K562 (cell line): ENCODE data around the gene PI4KA. TPM values are rescaled to one million over a fixed set of nuclear protein-coding genes. Genes with fewer than 3 reads are reported as not detected.

ENCODE experiments used
- ATAC-seq: fragments of 200-7000 bp; cut with Tn5 transposase; 3 replicates; pipeline ENCODE4 v1.9.1; 2020; ENCODE audit warnings: moderate library complexity
- BruUV-seq: library from RNA; stranded (reverse); fragments of 400-500 nt; replicated peaks from 2 replicates; lab custom pipeline; 2021; lab: Mats Ljungman, UMichigan
- CTCF ChIA-PET: fragments of 300-600 bp; formaldehyde crosslinking; extraction: SDS; loops from one replicate; lab custom pipeline; 2021; ENCODE audit warnings: low intra/inter-chr PET ratio; lab: Yijun Ruan, JAX
- POLR2A ChIA-PET: fragments of 300-600, 350-650 bp; sonication (Branson Sonifier 250); formaldehyde crosslinking; extraction: SDS; loops from one replicate; lab custom pipeline; 2021; ENCODE audit warnings: antibody characterized with exemption, inconsistent platforms; lab: Yijun Ruan, JAX
- DNase-seq, 4 experiments: peaks; one replicate each; pipeline versions ENCODE4 v3.0.0 to v3.0.0-alpha.2; 2011 to 2018; ENCODE audit warnings: low spot score in 3 of 4, mixed read lengths in 3 of 4; ENCODE audit errors: extremely low read depth in 1 of 4
- FAIRE-seq: peaks from 2 replicates; lab custom pipeline; 2011; peaks lifted over from hg19 to GRCh38; lab: Jason Lieb, UNC
- H2AFZ ChIP-seq: 2 replicates; pipeline ENCODE4 v1.6.0; 2011; ENCODE audit warnings: low read depth, low read length, control low read depth, inconsistent platforms
- H3K27ac ChIP-seq: fragments of 200-600 bp; 3 replicates; pipeline ENCODE4 v1.8.0; 2011; ENCODE audit warnings: low read depth, mild to moderate bottlenecking, control low read depth, inconsistent platforms, low read length, moderate library complexity, mixed read lengths; ENCODE audit errors: extremely low read depth
- H3K27me3 ChIP-seq, 2 experiments: fragments of 300-600 bp in 1 of 2; 2 replicates in 1 of 2; 3 replicates in 1 of 2; pipeline versions ENCODE4 v1.6.0 to v1.8.0; 2011; ENCODE audit warnings: inconsistent platforms in 2 of 2, low read length in 2 of 2, mild to moderate bottlenecking in 1 of 2, mixed read lengths in 1 of 2, moderate library complexity in 1 of 2; ENCODE audit not compliant: control insufficient read depth in 2 of 2, insufficient read depth in 2 of 2
- H3K36me3 ChIP-seq: fragments of 300-600 bp; 3 replicates; pipeline ENCODE4 v1.8.0; 2011; ENCODE audit warnings: mild to moderate bottlenecking, low read length, inconsistent platforms; ENCODE audit not compliant: control insufficient read depth, insufficient read depth
- H3K4me1 ChIP-seq, 2 experiments: fragments of 200-600 bp in 1 of 2; replicated peaks in 1 of 2; 2 replicates in 1 of 2; 3 replicates in 1 of 2; pipeline versions ENCODE4 v1.5.1 to v1.8.0; 2011; ENCODE audit warnings: inconsistent platforms in 2 of 2, low read length in 2 of 2, mild to moderate bottlenecking in 1 of 2, mixed read lengths in 1 of 2, moderate library complexity in 1 of 2; ENCODE audit not compliant: control insufficient read depth in 2 of 2, insufficient read depth in 2 of 2
- H3K4me2 ChIP-seq: 2 replicates; pipeline ENCODE4 v1.6.1; 2011; ENCODE audit warnings: low read length, control low read depth, inconsistent platforms, mixed read lengths; ENCODE audit not compliant: insufficient read depth
- H3K4me3 ChIP-seq: fragments of 200-600 bp; sonication (generic), shearing (Covaris generic); 2 replicates; pipeline ENCODE4 v1.5.1; 2016; ENCODE audit warnings: control low read depth, inconsistent platforms
- H3K79me2 ChIP-seq: fragments of 200-600 bp; 3 replicates; pipeline ENCODE4 v1.8.0; 2011; ENCODE audit warnings: low read length, inconsistent platforms; ENCODE audit not compliant: control insufficient read depth, insufficient read depth
- H3K9ac ChIP-seq, 2 experiments: 2 replicates each; pipeline versions ENCODE4 v1.6.0 to v1.6.1; 2011; ENCODE audit warnings: low read depth in 2 of 2, low read length in 2 of 2, control low read depth in 1 of 2, inconsistent platforms in 1 of 2, mild to moderate bottlenecking in 1 of 2, mixed read lengths in 1 of 2; ENCODE audit not compliant: insufficient read depth in 1 of 2
- H3K9me1 ChIP-seq: one replicate; pipeline ENCODE4 v1.6.0; 2011; ENCODE audit warnings: inconsistent platforms, mild to moderate bottlenecking, low read length, moderate library complexity; ENCODE audit not compliant: control insufficient read depth, insufficient read depth
- H3K9me3 ChIP-seq: replicated peaks from 2 replicates; pipeline ENCODE4 v1.5.1; 2011; ENCODE audit warnings: low read depth, low read length, inconsistent platforms; ENCODE audit not compliant: control insufficient read depth, insufficient read depth
- H4K20me1 ChIP-seq: replicated peaks from 2 replicates; pipeline ENCODE4 v1.6.1; 2011; ENCODE audit warnings: low read length, inconsistent platforms, mixed read lengths; ENCODE audit not compliant: control insufficient read depth, insufficient read depth
- ARHGAP35 ChIP-seq: fragments of 450-650 bp; IDR thresholded peaks from 2 replicates; pipeline ENCODE4 v1.6.1; 2018; ENCODE audit not compliant: partially characterized antibody
- BCL6 ChIP-seq: fragments of 250-450 bp; sonication (Bioruptor Pico); IDR thresholded peaks from 2 replicates; pipeline ENCODE4 v1.4.0; 2020
- CBFA2T3 ChIP-seq: fragments of 450-650 bp; IDR thresholded peaks from 2 replicates; pipeline ENCODE4 v1.6.1; 2017
- CBX5 ChIP-seq: IDR thresholded peaks from 2 replicates; pipeline ENCODE4 v1.6.1; 2014; ENCODE audit warnings: low read depth, borderline replicate concordance
- ELF2 ChIP-seq: fragments of 250-450 bp; sonication (Bioruptor Pico); IDR thresholded peaks from 2 replicates; pipeline ENCODE4 v1.5.0; 2021; ENCODE audit warnings: mild to moderate bottlenecking
- GABPA ChIP-seq: fragments of 200-800 bp; sonication (Bioruptor generic); conservative IDR thresholded peaks from 2 replicates; pipeline ENCODE4 v1.6.1; 2016; ENCODE audit warnings: low read depth, missing genetic modification characterization, missing compliant biosample characterization
- GABPB2 ChIP-seq: fragments of 250-450 bp; sonication (Bioruptor Pico); conservative IDR thresholded peaks from 2 replicates; pipeline ENCODE4 v1.5.1; 2021; ENCODE audit warnings: mild to moderate bottlenecking
- KHSRP ChIP-seq: fragments of 450-650 bp; IDR thresholded peaks from 2 replicates; pipeline ENCODE4 v1.6.1; 2017
- L3MBTL2 ChIP-seq: fragments of 450-650 bp; IDR thresholded peaks from 2 replicates; pipeline ENCODE4 v1.6.1; 2016; ENCODE audit warnings: mild to moderate bottlenecking, moderate library complexity
- NCOA4 ChIP-seq: fragments of 450-650 bp; IDR thresholded peaks from 2 replicates; pipeline ENCODE4 v1.6.1; 2018; ENCODE audit warnings: mild to moderate bottlenecking; ENCODE audit not compliant: partially characterized antibody
- NFE2 ChIP-seq: IDR thresholded peaks from 2 replicates; pipeline ENCODE4 v1.6.1; 2014; ENCODE audit warnings: antibody characterized with exemption, low read depth
- PHB2 ChIP-seq: fragments of 450-650 bp; IDR thresholded peaks from 2 replicates; pipeline ENCODE4 v1.6.1; 2017; ENCODE audit warnings: low read depth
- STAG1 ChIP-seq: sonication (generic); formaldehyde crosslinking; IDR thresholded peaks from 2 replicates; pipeline ENCODE4 v1.5.0; 2020; ENCODE audit warnings: missing genetic modification reagents, borderline replicate concordance
- USF2 ChIP-seq: sonication (generic); formaldehyde crosslinking; IDR thresholded peaks from 2 replicates; pipeline ENCODE4 v1.5.0; 2020; ENCODE audit warnings: missing genetic modification reagents
- WHSC1 ChIP-seq: IDR thresholded peaks from one replicate; pipeline ENCODE4 v1.6.1; 2012; ENCODE audit warnings: low read length, control low read depth, inconsistent platforms
- XRCC5 ChIP-seq: fragments of 200-400 bp; formaldehyde crosslinking; IDR thresholded peaks from 2 replicates; pipeline ENCODE4 v1.6.1; 2017; ENCODE audit warnings: low read depth, mild to moderate bottlenecking, low read length
- ZC3H4 ChIP-seq: sonication (generic); formaldehyde crosslinking; IDR thresholded peaks from 2 replicates; pipeline ENCODE4 v1.9.0; 2021; ENCODE audit warnings: missing genetic modification reagents, borderline replicate concordance
- ZFX ChIP-seq: sonication (generic); formaldehyde crosslinking; IDR thresholded peaks from 2 replicates; pipeline ENCODE4 v1.8.0; 2022; ENCODE audit warnings: mild to moderate bottlenecking, missing genetic modification reagents, moderate library complexity
- ZNF124 ChIP-seq: sonication (generic); formaldehyde crosslinking; IDR thresholded peaks from 2 replicates; pipeline ENCODE4 v1.8.1; 2022; ENCODE audit warnings: missing genetic modification reagents
- ZNF212 ChIP-seq: fragments of 450-650 bp; formaldehyde crosslinking; IDR thresholded peaks from 2 replicates; pipeline ENCODE4 v1.4.0; 2020; ENCODE audit warnings: mild to moderate bottlenecking
- ZNF583 ChIP-seq: fragments of 250-450 bp; sonication (Bioruptor Pico); IDR thresholded peaks from 2 replicates; pipeline ENCODE4 v1.4.0; 2020
- WGBS: fragments of 100-300 bp; shearing (Covaris generic); methylation state at CpG from one replicate; pipeline ENCODE4 v1.1.6; 2016; ENCODE audit warnings: low coverage, mixed read lengths; ENCODE audit not compliant: insufficient coverage; ENCODE audit errors: missing lambda C conversion rate; 5-methylcytosine and 5-hydroxymethylcytosine counted together
- in situ Hi-C: fragments of 300-500 bp; cut with MboI; formaldehyde crosslinking; loops from 4 replicates; pipeline ENCODE4 v1.15.0; 2018; ENCODE audit warnings: inconsistent platforms, mixed read lengths
- intact Hi-C: fragments of 100-400 bp; cut with micrococcal nuclease; formaldehyde crosslinking; loops from 2 replicates; pipeline ENCODE4 v1.14.2; 2022
- polyA plus RNA-seq, 8 experiments: library from polyadenylated mRNA; depleted of rRNA in 4 of 8; stranded (reverse) in 5 of 8; unstranded in 3 of 8; fragments of >200 nt; fragmentation: Nextera tagmentation in 2 of 8; fragmentation: Illumina TruSeq in 1 of 8; extraction: Ambion mirVana in 2 of 8; extraction: Trizol in 1 of 8; gene quantifications; 2 replicates each; pipeline versions ENCODE4 v1.2.1 to v1.2.3, GENCODE V29; 2011 to 2014; ENCODE audit warnings: inconsistent platforms in 1 of 8, missing spikeins in 1 of 8
- total RNA-seq, 7 experiments: library from RNA; depleted of rRNA in 6 of 7; stranded (reverse); fragments of >200 nt in 6 of 7; fragmentation: Illumina TruSeq in 2 of 7; extraction: Trizol in 2 of 7; gene quantifications; 2 replicates each; pipeline versions ENCODE4 v1.2.1 to v1.2.3, GENCODE V29; 2011 to 2021; ENCODE audit warnings: low replicate concordance in 1 of 7
- TF ChIP-seq, protein P1 (sequence below): sonication (generic); formaldehyde crosslinking; IDR thresholded peaks from 2 replicates; pipeline ENCODE4 v1.8.1; 2023; ENCODE audit warnings: mild to moderate bottlenecking, missing genetic modification reagents
- TF ChIP-seq, protein P2 (sequence below): fragments of 200-800 bp; sonication (Bioruptor generic); IDR thresholded peaks from 2 replicates; pipeline ENCODE4 v1.6.1; 2017; ENCODE audit warnings: missing genetic modification characterization, missing compliant biosample characterization

PI4KA gene
- total and polyA plus RNA-seq, 9 of the 15 experiments (the other 6 are each of a cell fraction or from before 2014, with no cell fraction given): 7.3 to 187 (median 84.7) TPM

GRCh38 chr22:20749453-20749852 is 109.2 kb downstream of the PI4KA start:
- no peak overlapping the region for H2AFZ ChIP-seq
- in situ Hi-C loops (no loop called here), intact Hi-C loops (no loop called here)
- ChIA-PET POLR2A (interaction anchor here (0.5 to 3.7 kb wide), 10 partner anchors 7 to 355 kb away, joined by 3 to 21 read pairs (median 4); no protein-coding TSS in a partner anchor), CTCF (no interaction called here)
- H3K79me2 ChIP-seq: no peaks in the 10 kb centered on the region
- no peak overlapping the region for H3K27ac ChIP-seq
- no TSS peak for BruUV-seq
- no peaks in the 10 kb centered on the region for H3K9me1 ChIP-seq
- peaks cover 17% of the 10 kb centered on the region for H4K20me1 ChIP-seq
- no peaks in the 10 kb centered on the region for H3K9me3 ChIP-seq
- H3K27me3 ChIP-seq: no peaks in the 10 kb centered on the region
- DNase-seq: no peak
- H3K4me2 ChIP-seq: no peak overlapping the region
- peaks cover 79% of the 10 kb centered on the region; the same call in 2 of the 3 replicates for H3K36me3 ChIP-seq
- peaks cover 4 to 14% of the 10 kb centered on the region in 2 experiments; a peak in 3 of 5 replicates for H3K4me1 ChIP-seq
- H3K4me3 ChIP-seq: no peak overlapping the region
- WGBS: 89% methylated on average over 3 of the region's 3 CpGs
- H3K9ac ChIP-seq: no peak overlapping the region
- no peak for FAIRE-seq
- no peak for ATAC-seq
- TF ChIP-seq ZFX (CRISPR knock-in tag) (no peak), KHSRP (no peak), WHSC1 (peak; percentile 58), GABPA (tag) (no peak), STAG1 (peak; percentile 33; the same call in 1 of the 2 replicates), USF2 (CRISPR knock-in tag) (no peak), XRCC5 (no peak), NCOA4 (no peak), ZC3H4 (CRISPR knock-in tag) (no peak), ZNF212 (CRISPR knock-in tag) (no peak), ZNF583 (no peak), CBX5 (no peak), NFE2 (no peak), L3MBTL2 (no peak), ARHGAP35 (no peak), GABPB2 (CRISPR knock-in tag) (0 out of 2 replicates have a peak, but pooled peaks have one; percentile 41), ZNF124 (CRISPR knock-in tag) (0 out of 2 replicates have a peak, but pooled peaks have one; percentile 66), BCL6 (CRISPR knock-in tag) (no peak), CBFA2T3 (no peak), PHB2 (no peak), ELF2 (CRISPR knock-in tag) (no peak)
- TF ChIP-seq, protein P1, sequence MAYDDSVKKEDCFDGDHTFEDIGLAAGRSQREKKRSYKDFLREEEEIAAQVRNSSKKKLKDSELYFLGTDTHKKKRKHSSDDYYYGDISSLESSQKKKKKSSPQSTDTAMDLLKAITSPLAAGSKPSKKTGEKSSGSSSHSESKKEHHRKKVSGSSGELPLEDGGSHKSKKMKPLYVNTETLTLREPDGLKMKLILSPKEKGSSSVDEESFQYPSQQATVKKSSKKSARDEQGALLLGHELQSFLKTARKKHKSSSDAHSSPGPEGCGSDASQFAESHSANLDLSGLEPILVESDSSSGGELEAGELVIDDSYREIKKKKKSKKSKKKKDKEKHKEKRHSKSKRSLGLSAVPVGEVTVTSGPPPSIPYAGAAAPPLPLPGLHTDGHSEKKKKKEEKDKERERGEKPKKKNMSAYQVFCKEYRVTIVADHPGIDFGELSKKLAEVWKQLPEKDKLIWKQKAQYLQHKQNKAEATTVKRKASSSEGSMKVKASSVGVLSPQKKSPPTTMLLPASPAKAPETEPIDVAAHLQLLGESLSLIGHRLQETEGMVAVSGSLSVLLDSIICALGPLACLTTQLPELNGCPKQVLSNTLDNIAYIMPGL (CRISPR knock-in tag): 0 out of 2 replicates have a peak, but pooled peaks have one; percentile 24
- TF ChIP-seq, protein P2, sequence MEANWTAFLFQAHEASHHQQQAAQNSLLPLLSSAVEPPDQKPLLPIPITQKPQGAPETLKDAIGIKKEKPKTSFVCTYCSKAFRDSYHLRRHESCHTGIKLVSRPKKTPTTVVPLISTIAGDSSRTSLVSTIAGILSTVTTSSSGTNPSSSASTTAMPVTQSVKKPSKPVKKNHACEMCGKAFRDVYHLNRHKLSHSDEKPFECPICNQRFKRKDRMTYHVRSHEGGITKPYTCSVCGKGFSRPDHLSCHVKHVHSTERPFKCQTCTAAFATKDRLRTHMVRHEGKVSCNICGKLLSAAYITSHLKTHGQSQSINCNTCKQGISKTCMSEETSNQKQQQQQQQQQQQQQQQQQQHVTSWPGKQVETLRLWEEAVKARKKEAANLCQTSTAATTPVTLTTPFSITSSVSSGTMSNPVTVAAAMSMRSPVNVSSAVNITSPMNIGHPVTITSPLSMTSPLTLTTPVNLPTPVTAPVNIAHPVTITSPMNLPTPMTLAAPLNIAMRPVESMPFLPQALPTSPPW (CRISPR knock-in tag): no peak
